ENCODE results near the gene GCLC.

GRCh38 chr6:53504512-53504911, 40.4 kb downstream of the GCLC start:
- no peak for TF ChIP-seq CTCF (IDR thresholded peaks at IDR 0.05)
- no peak for TF ChIP-seq JUN (CRISPR knock-in tag; IDR thresholded peaks at IDR 0.05)
- TF ChIP-seq ZNF138 (CRISPR knock-in tag; conservative IDR thresholded peaks at IDR 0.05), result no peak
- TF ChIP-seq ZNF121 (CRISPR knock-in tag; IDR thresholded peaks at IDR 0.05), result no peak
- TF ChIP-seq, protein P1, sequence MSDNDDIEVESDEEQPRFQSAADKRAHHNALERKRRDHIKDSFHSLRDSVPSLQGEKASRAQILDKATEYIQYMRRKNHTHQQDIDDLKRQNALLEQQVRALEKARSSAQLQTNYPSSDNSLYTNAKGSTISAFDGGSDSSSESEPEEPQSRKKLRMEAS (CRISPR knock-in tag; IDR thresholded peaks at IDR 0.05), result no peak
- no peak for TF ChIP-seq MYBL2 (CRISPR knock-in tag; IDR thresholded peaks at IDR 0.05)
- TF ChIP-seq USF1 (CRISPR knock-in tag; IDR thresholded peaks at IDR 0.05), result no peak
- TF ChIP-seq, protein P2, sequence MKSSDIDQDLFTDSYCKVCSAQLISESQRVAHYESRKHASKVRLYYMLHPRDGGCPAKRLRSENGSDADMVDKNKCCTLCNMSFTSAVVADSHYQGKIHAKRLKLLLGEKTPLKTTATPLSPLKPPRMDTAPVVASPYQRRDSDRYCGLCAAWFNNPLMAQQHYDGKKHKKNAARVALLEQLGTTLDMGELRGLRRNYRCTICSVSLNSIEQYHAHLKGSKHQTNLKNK (CRISPR knock-in tag; IDR thresholded peaks at IDR 0.05), result no peak
- TF ChIP-seq ETV6 (CRISPR knock-in tag; IDR thresholded peaks at IDR 0.05), result no peak
- TF ChIP-seq EMX1 (CRISPR knock-in tag; IDR thresholded peaks at IDR 0.05), result no peak
- no peak for TF ChIP-seq ZNF232 (CRISPR knock-in tag; IDR thresholded peaks at IDR 0.05)
- TF ChIP-seq, protein P3, sequence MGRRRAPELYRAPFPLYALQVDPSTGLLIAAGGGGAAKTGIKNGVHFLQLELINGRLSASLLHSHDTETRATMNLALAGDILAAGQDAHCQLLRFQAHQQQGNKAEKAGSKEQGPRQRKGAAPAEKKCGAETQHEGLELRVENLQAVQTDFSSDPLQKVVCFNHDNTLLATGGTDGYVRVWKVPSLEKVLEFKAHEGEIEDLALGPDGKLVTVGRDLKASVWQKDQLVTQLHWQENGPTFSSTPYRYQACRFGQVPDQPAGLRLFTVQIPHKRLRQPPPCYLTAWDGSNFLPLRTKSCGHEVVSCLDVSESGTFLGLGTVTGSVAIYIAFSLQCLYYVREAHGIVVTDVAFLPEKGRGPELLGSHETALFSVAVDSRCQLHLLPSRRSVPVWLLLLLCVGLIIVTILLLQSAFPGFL (CRISPR knock-in tag; IDR thresholded peaks at IDR 0.05; ENCODE audit: borderline replicate concordance), result no peak

Data from WTC11 (cell line).